ENCODE measurements around the gene EMC7. TPM values are rescaled to one million over a fixed set of nuclear protein-coding genes. Genes with fewer than 3 reads are reported as not detected.

EMC7 gene
- total and polyA plus RNA-seq, 10 of the 15 experiments (the other 5 are each of a cell fraction or from before 2014, with no cell fraction given), result 16.5 to 88.9 (median 45.0) TPM

DNA sequence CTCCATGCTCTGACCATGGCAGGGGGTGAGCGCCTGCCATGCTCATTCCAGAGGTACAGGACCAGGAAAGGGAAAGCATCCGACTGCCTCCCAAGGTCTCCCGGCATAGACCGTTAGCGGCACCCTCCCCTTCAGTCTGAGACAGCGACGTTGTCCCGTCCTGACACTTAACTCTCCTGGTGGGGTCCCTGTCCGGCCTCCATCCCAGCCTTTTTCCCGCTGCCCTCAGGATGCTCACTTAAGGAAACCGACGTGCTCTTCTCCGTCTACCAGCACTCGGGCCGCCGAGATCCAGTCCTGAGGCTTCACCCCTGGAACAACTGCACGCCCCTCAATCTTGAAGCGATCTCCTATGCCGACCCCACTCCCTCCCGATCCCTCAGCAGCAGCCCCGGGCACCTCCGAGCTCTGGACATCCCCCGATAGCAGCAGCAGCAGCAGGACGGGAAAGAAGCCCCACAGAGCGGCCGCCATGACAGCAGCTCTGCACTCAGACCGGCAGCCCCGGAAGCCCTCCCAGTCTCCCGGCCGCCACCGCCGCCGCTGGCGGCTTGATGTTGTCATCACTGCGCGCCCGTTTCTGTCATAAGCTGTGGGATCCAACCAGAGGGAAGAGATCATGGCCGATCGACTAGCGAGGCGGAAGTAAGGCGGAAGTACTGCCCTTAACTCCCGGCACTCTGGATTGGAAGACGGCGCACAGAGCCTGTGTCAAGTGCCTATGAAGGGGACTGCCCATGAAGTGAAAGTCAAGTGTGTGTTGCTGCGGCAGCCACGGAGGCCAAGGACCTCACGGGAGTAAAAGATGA lies at the start of gene EMC7, which contains the start of gene PGBD4 (continued):
- no peak for TF ChIP-seq MYB (IDR thresholded peaks at IDR 0.05; ENCODE audit: borderline replicate concordance, low read depth, low read length)
- TF ChIP-seq, protein P1, sequence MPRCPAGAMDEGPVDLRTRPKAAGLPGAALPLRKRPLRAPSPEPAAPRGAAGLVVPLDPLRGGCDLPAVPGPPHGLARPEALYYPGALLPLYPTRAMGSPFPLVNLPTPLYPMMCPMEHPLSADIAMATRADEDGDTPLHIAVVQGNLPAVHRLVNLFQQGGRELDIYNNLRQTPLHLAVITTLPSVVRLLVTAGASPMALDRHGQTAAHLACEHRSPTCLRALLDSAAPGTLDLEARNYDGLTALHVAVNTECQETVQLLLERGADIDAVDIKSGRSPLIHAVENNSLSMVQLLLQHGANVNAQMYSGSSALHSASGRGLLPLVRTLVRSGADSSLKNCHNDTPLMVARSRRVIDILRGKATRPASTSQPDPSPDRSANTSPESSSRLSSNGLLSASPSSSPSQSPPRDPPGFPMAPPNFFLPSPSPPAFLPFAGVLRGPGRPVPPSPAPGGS (IDR thresholded peaks at IDR 0.05; ENCODE audit: borderline replicate concordance, insufficient read depth, low read depth, low read length, poor library complexity, severe bottlenecking), result peak; percentile 10
- TF ChIP-seq NR2C2 (IDR thresholded peaks at IDR 0.05; ENCODE audit: borderline replicate concordance, control insufficient read depth, insufficient read length, low read depth), result no peak
- no peak for TF ChIP-seq FOXM1 (IDR thresholded peaks at IDR 0.05; ENCODE audit: low read depth, low read length)
- no peak for TF ChIP-seq DPF2 (IDR thresholded peaks at IDR 0.05)
- TF ChIP-seq MEF2A (IDR thresholded peaks at IDR 0.05; ENCODE audit: insufficient read depth, low read depth, low read length), result 0 out of 2 replicates have a peak, but pooled peaks have one; percentile 24
- no peak for TF ChIP-seq SMC3 (IDR thresholded peaks at IDR 0.05; ENCODE audit: borderline replicate concordance, low read length)
- TF ChIP-seq, protein P2, sequence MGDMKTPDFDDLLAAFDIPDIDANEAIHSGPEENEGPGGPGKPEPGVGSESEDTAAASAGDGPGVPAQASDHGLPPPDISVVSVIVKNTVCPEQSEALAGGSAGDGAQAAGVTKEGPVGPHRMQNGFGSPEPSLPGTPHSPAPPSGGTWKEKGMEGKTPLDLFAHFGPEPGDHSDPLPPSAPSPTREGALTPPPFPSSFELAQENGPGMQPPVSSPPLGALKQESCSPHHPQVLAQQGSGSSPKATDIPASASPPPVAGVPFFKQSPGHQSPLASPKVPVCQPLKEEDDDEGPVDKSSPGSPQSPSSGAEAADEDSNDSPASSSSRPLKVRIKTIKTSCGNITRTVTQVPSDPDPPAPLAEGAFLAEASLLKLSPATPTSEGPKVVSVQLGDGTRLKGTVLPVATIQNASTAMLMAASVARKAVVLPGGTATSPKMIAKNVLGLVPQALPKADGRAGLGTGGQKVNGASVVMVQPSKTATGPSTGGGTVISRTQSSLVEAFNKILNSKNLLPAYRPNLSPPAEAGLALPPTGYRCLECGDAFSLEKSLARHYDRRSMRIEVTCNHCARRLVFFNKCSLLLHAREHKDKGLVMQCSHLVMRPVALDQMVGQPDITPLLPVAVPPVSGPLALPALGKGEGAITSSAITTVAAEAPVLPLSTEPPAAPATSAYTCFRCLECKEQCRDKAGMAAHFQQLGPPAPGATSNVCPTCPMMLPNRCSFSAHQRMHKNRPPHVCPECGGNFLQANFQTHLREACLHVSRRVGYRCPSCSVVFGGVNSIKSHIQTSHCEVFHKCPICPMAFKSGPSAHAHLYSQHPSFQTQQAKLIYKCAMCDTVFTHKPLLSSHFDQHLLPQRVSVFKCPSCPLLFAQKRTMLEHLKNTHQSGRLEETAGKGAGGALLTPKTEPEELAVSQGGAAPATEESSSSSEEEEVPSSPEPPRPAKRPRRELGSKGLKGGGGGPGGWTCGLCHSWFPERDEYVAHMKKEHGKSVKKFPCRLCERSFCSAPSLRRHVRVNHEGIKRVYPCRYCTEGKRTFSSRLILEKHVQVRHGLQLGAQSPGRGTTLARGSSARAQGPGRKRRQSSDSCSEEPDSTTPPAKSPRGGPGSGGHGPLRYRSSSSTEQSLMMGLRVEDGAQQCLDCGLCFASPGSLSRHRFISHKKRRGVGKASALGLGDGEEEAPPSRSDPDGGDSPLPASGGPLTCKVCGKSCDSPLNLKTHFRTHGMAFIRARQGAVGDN (IDR thresholded peaks at IDR 0.05), result peak; percentile 19; the same call in 1 of the 2 replicates
- peak in 1 of 2 experiments; percentile 10; a peak in 1 of 4 replicates for TF ChIP-seq EP300 (IDR thresholded peaks at IDR 0.05; ENCODE audit: borderline replicate concordance in 1 of 2, control insufficient read depth in 1 of 2, low read depth in 2 of 2, low read length in 2 of 2)
- TF ChIP-seq SUZ12 (IDR thresholded peaks at IDR 0.05; ENCODE audit: unreplicated experiment), result no peak
- peak; percentile 85 for TF ChIP-seq NR2C1 (IDR thresholded peaks at IDR 0.05)
- TF ChIP-seq TARDBP (IDR thresholded peaks at IDR 0.05; ENCODE audit: borderline replicate concordance), result 0 out of 2 replicates have a peak, but pooled peaks have one; percentile 38
- 0 out of 2 replicates have a peak, but pooled peaks have one; percentile 55 for TF ChIP-seq CBX5 (IDR thresholded peaks at IDR 0.05; ENCODE audit: low read depth)
- TF ChIP-seq ATF7 (IDR thresholded peaks at IDR 0.05; ENCODE audit: low read depth), result peak; percentile 79
- peak; percentile 91 for TF ChIP-seq NFYB (IDR thresholded peaks at IDR 0.05; ENCODE audit: insufficient read depth, low read depth, low read length)
- 0 out of 2 replicates have a peak, but pooled peaks have one; percentile 19 for TF ChIP-seq NR2F1 (conservative IDR thresholded peaks at IDR 0.05)
- no peak for TF ChIP-seq BRCA1 (IDR thresholded peaks at IDR 0.05; ENCODE audit: low read depth, low read length)
- peak; percentile 78; the same call in 1 of the 2 replicates for TF ChIP-seq CHD2 (IDR thresholded peaks at IDR 0.05; ENCODE audit: borderline replicate concordance, low read depth, low read length)
- TF ChIP-seq SP1 (IDR thresholded peaks at IDR 0.05; ENCODE audit: low read depth, low read length), result peak; percentile 56
- TF ChIP-seq RFX5 (IDR thresholded peaks at IDR 0.05; ENCODE audit: low read depth, low read length), result peak; percentile 48; the same call in 1 of the 2 replicates
- peak; percentile 83 for TF ChIP-seq RELA (IDR thresholded peaks at IDR 0.05; ENCODE audit: borderline replicate concordance, partially characterized antibody)
- TF ChIP-seq WRNIP1 (IDR thresholded peaks at IDR 0.05; ENCODE audit: borderline replicate concordance, low read depth, low read length), result no peak
- TF ChIP-seq POU2F2 (IDR thresholded peaks at IDR 0.05; ENCODE audit: borderline replicate concordance, low read depth, low read length), result no peak; the same call in 2 of the 3 replicates
- TF ChIP-seq SREBF2 (IDR thresholded peaks at IDR 0.05; ENCODE audit: low read length), result no peak
- TF ChIP-seq PML (IDR thresholded peaks at IDR 0.05; ENCODE audit: low read length), result peak; percentile 96
